Loucy (cell line): ENCODE data around the gene ATP1A1.

Source experiments
- H2AFZ ChIP-seq: fragments of 200-600 bp; sonication (generic); 2 replicates; pipeline ENCODE4 v1.6.0; 2016; ENCODE audit warnings: antibody characterized with exemption, mild to moderate bottlenecking, low read length, moderate library complexity
- H3F3A ChIP-seq: fragments of 200-600 bp; 2 replicates; pipeline ENCODE4 v1.6.0; 2016; ENCODE audit warnings: antibody characterized with exemption, low read depth, mild to moderate bottlenecking
- H3K27me3 ChIP-seq: fragments of 200-600 bp; sonication (generic); 2 replicates; pipeline ENCODE4 v1.6.1; 2014; ENCODE audit warnings: low read length, mild to moderate bottlenecking; ENCODE audit not compliant: insufficient read depth, poor library complexity, severe bottlenecking
- H3K36me3 ChIP-seq: fragments of 200-600 bp; sonication (generic); 2 replicates; pipeline ENCODE4 v1.6.1; 2016; ENCODE audit warnings: low read length; ENCODE audit not compliant: insufficient read depth
- H3K4me1 ChIP-seq: fragments of 200-600 bp; sonication (generic); 2 replicates; pipeline ENCODE4 v1.5.1; 2014; ENCODE audit warnings: low read length, mild to moderate bottlenecking; ENCODE audit not compliant: insufficient read depth, poor library complexity, severe bottlenecking
- H3K4me2 ChIP-seq: fragments of 200-600 bp; sonication (generic); 2 replicates; pipeline ENCODE4 v1.6.0; 2014; ENCODE audit warnings: antibody characterized with exemption, low read length, low read depth, mild to moderate bottlenecking; ENCODE audit not compliant: poor library complexity, severe bottlenecking
- H3K4me3 ChIP-seq: fragments of 200-600 bp; sonication (generic); 2 replicates; pipeline ENCODE4 v1.5.1; 2014; ENCODE audit warnings: low read length, mild to moderate bottlenecking, mixed read lengths; ENCODE audit not compliant: poor library complexity, severe bottlenecking
- H3K79me2 ChIP-seq: fragments of 200-600 bp; sonication (generic); 2 replicates; pipeline ENCODE4 v1.6.1; 2014; ENCODE audit warnings: low read length; ENCODE audit not compliant: insufficient read depth
- H3K9ac ChIP-seq: fragments of 200-600 bp; sonication (generic); 2 replicates; pipeline ENCODE4 v1.6.0; 2014; ENCODE audit warnings: mild to moderate bottlenecking, low read depth, low read length, moderate library complexity; ENCODE audit not compliant: poor library complexity, severe bottlenecking
- H3K9me2 ChIP-seq: fragments of 200-600 bp; sonication (generic); replicated peaks from 2 replicates; pipeline ENCODE4 v1.6.1; 2016; ENCODE audit warnings: low read depth, low read length, mixed read lengths
- H3K9me3 ChIP-seq: fragments of 200-600 bp; sonication (generic); 2 replicates; pipeline ENCODE4 v1.6.1; 2014; ENCODE audit warnings: mild to moderate bottlenecking, antibody characterized with exemption, low read length, low read depth; ENCODE audit not compliant: insufficient read depth
- H4K20me1 ChIP-seq: fragments of 200-600 bp; sonication (generic); 2 replicates; pipeline ENCODE4 v1.6.0; 2014; ENCODE audit warnings: antibody characterized with exemption, low read length, mild to moderate bottlenecking; ENCODE audit not compliant: insufficient read depth, poor library complexity, severe bottlenecking
- CTCF ChIP-seq: fragments of 200-600 bp; sonication (generic); conservative IDR thresholded peaks from 2 replicates; pipeline ENCODE4 v1.5.1; 2014; ENCODE audit warnings: mild to moderate bottlenecking, antibody characterized with exemption, low read length
- EZH2phosphoT487 ChIP-seq: fragments of 200-600 bp; IDR thresholded peaks from 2 replicates; pipeline ENCODE4 v1.6.1; 2018; ENCODE audit warnings: antibody characterized with exemption, mild to moderate bottlenecking, moderate library complexity, borderline replicate concordance

The ATP1A1 gene

DNA sequence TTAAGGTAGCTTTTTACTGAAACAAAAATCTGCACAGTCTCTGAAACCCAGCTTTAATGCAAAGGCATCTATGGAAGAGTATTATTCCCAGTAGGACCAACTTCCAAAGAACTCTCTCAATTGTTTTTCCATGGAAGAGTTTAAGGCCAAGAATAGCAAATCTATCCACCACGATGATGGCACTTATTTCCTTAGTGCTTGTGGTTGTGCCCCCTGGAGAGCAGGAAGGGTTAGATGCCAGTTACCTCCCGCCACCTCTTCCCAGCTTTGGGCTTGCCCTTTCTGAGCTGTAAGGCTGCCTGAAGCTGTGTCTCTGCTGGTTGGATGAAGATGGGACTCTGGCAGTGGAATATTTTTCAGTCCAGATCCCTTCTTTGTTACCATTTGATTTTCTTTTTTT is 4.8 kb upstream of the ATP1A1 start:
- no peak overlapping the region for H3K9ac ChIP-seq
- no peak overlapping the region for H3K4me3 ChIP-seq
- H4K20me1 ChIP-seq, result no peaks in the 10 kb centered on the region
- H3K27me3 ChIP-seq, result no peaks in the 10 kb centered on the region
- H3K36me3 ChIP-seq, result no peaks in the 10 kb centered on the region
- no peak overlapping the region for H3K4me2 ChIP-seq
- no peak overlapping the region for H2AFZ ChIP-seq
- H3F3A ChIP-seq, result no peaks in the 10 kb centered on the region
- no peaks in the 10 kb centered on the region for H3K79me2 ChIP-seq
- TF ChIP-seq CTCF (no peak), EZH2phosphoT487 (no peak)
- H3K9me3 ChIP-seq, result no peaks in the 10 kb centered on the region
- H3K9me2 ChIP-seq, result no peaks in the 10 kb centered on the region
- H3K4me1 ChIP-seq, result no peaks in the 10 kb centered on the region

- no peak overlapping the region for H3K4me3 ChIP-seq
- no peaks in the 10 kb centered on the region for H3K9me2 ChIP-seq
- no peak overlapping the region for H3K9ac ChIP-seq
- H2AFZ ChIP-seq, result no peak overlapping the region
- H3K4me1 ChIP-seq, result peaks cover 11% of the 10 kb centered on the region
- H3K4me2 ChIP-seq, result no peak overlapping the region
- no peaks in the 10 kb centered on the region for H3K9me3 ChIP-seq
- peaks cover 13% of the 10 kb centered on the region for H4K20me1 ChIP-seq
- TF ChIP-seq EZH2phosphoT487 (no peak), CTCF (no peak)
- H3K27me3 ChIP-seq, result no peaks in the 10 kb centered on the region
- H3F3A ChIP-seq, result no peaks in the 10 kb centered on the region
- H3K79me2 ChIP-seq, result peaks cover 18% of the 10 kb centered on the region
- H3K36me3 ChIP-seq, result no peaks in the 10 kb centered on the region
Observed at GRCh38 chr1:116370181-116370580, 2.9 kb upstream of the ATP1A1 start.

DNA sequence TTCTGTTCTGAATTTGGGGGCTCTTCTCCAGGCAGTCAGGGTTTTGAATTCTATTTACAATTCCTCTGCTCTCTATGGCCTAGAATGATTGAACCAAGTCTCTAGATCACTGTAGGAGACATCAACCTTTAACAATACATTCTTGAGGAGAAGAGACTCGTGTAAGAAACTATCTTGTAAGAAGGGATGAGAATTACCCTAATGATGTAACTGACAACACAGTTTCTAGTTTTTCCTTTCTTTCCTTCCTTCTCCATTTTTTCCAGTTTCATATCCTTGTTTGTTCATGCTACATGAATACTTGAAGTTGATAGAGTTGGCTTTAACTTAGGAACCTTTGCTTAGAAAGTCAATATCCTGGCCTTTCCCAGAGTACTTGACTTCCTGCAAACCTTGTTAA is 1.3 kb upstream of the ATP1A1 start:
- peaks cover 33% of the 10 kb centered on the region for H3K79me2 ChIP-seq
- no peak overlapping the region for H2AFZ ChIP-seq
- no peaks in the 10 kb centered on the region for H3K9me2 ChIP-seq
- H3K27me3 ChIP-seq, result no peaks in the 10 kb centered on the region
- no peak overlapping the region for H3K9ac ChIP-seq
- no peak overlapping the region for H3K4me3 ChIP-seq
- no peaks in the 10 kb centered on the region for H3K36me3 ChIP-seq
- TF ChIP-seq CTCF (no peak), EZH2phosphoT487 (no peak)
- no peak overlapping the region for H3K4me2 ChIP-seq
- H3F3A ChIP-seq, result no peaks in the 10 kb centered on the region
- H4K20me1 ChIP-seq, result peaks cover 29% of the 10 kb centered on the region
- peaks cover 27% of the 10 kb centered on the region for H3K4me1 ChIP-seq
- H3K9me3 ChIP-seq, result no peaks in the 10 kb centered on the region
